GM12878 (cell line): ENCODE data around the gene SNRPA. TPM values are rescaled to one million over a fixed set of nuclear protein-coding genes. Genes with fewer than 3 reads are reported as not detected.

ENCODE experiments used
- ATAC-seq: fragments of 200-7000 bp; cut with Tn5 transposase; 3 replicates; pipeline ENCODE4 v1.9.1; 2020; ENCODE audit warnings: mild to moderate bottlenecking, moderate library complexity
- BruUV-seq: library from RNA; stranded (reverse); fragments of 400-500 nt; replicated peaks from 2 replicates; lab custom pipeline; 2021; lab: Mats Ljungman, UMichigan
- CTCF ChIA-PET: fragments of 300-600 bp; sonication (Branson Sonifier 250); formaldehyde crosslinking; extraction: SDS; loops from one replicate; lab custom pipeline; 2021; ENCODE audit warnings: inconsistent platforms; lab: Yijun Ruan, JAX
- POLR2A ChIA-PET: fragments of 350-600 bp; formaldehyde crosslinking; extraction: SDS; loops from one replicate; lab custom pipeline; 2021; ENCODE audit warnings: inconsistent platforms; lab: Charles Lee
- RAD21 ChIA-PET: fragments of 300-600 bp; sonication (Branson Sonifier 250); formaldehyde crosslinking; loops from one replicate; lab custom pipeline; 2023; ENCODE audit warnings: antibody characterized with exemption; ENCODE audit not compliant: unreplicated experiment; lab: Charles Lee
- SMC1A ChIA-PET: fragments of 300-600 bp; sonication (Branson Sonifier 250); formaldehyde crosslinking; loops from one replicate; lab custom pipeline; 2023; ENCODE audit not compliant: unreplicated experiment, uncharacterized antibody; lab: Charles Lee
- DNase-seq: peaks from one replicate; pipeline ENCODE4 v3.0.0-alpha.2; 2011; ENCODE audit warnings: low read depth, low spot score
- FAIRE-seq: peaks from 3 replicates; lab custom pipeline; 2011; peaks lifted over from hg19 to GRCh38; lab: Jason Lieb, UNC
- H2AFZ ChIP-seq: 2 replicates; pipeline ENCODE4 v1.6.0; 2011; ENCODE audit warnings: low read depth, low read length, control low read depth; ENCODE audit not compliant: control insufficient read depth
- H3K27ac ChIP-seq: 2 replicates; pipeline ENCODE4 v1.5.1; 2011; ENCODE audit warnings: control low read depth; ENCODE audit not compliant: control insufficient read depth, insufficient read depth
- H3K27me3 ChIP-seq, 2 experiments: replicated peaks in 1 of 2; 2 replicates each; pipeline versions ENCODE4 v1.6.0 to v1.6.1; 2011; ENCODE audit warnings: low read length in 1 of 2; ENCODE audit not compliant: control insufficient read depth in 2 of 2, insufficient read depth in 2 of 2
- H3K36me3 ChIP-seq, 2 experiments: 2 replicates each; pipeline ENCODE4 v1.5.1; 2011; ENCODE audit warnings: low read length in 1 of 2; ENCODE audit not compliant: control insufficient read depth in 2 of 2, insufficient read depth in 2 of 2
- H3K4me1 ChIP-seq: 2 replicates; pipeline ENCODE4 v1.6.1; 2011; ENCODE audit warnings: mild to moderate bottlenecking, low read length, moderate library complexity, mixed read lengths; ENCODE audit not compliant: control insufficient read depth, insufficient read depth
- H3K4me2 ChIP-seq: 2 replicates; pipeline ENCODE4 v1.6.0; 2011; ENCODE audit warnings: control low read depth; ENCODE audit not compliant: control insufficient read depth, insufficient read depth
- H3K4me3 ChIP-seq: fragments of 200-600 bp; sonication (generic); 2 replicates; pipeline ENCODE4 v1.5.1; 2016
- H3K79me2 ChIP-seq: 2 replicates; pipeline ENCODE4 v1.6.0; 2011; ENCODE audit warnings: low read length; ENCODE audit not compliant: control insufficient read depth, insufficient read depth
- H3K9ac ChIP-seq: 2 replicates; pipeline ENCODE4 v1.8.0; 2011; ENCODE audit warnings: low read length, control low read depth, mixed read lengths; ENCODE audit not compliant: control insufficient read depth, insufficient read depth
- H3K9me3 ChIP-seq: replicated peaks from 3 replicates; pipeline ENCODE4 v1.5.1; 2011; ENCODE audit warnings: mild to moderate bottlenecking, low read length; ENCODE audit not compliant: control insufficient read depth, insufficient read depth
- H4K20me1 ChIP-seq: 2 replicates; pipeline ENCODE4 v1.6.0; 2011; ENCODE audit not compliant: control insufficient read depth, insufficient read depth
- ATF7 ChIP-seq: fragments of 450-650 bp; IDR thresholded peaks from 2 replicates; pipeline ENCODE4 v1.6.1; 2016; ENCODE audit warnings: low read depth, mild to moderate bottlenecking
- CBX5 ChIP-seq: sonication (generic); IDR thresholded peaks from 2 replicates; pipeline ENCODE4 v1.6.1; 2016; ENCODE audit warnings: low read depth, moderate library complexity, mild to moderate bottlenecking, inconsistent platforms
- CEBPB ChIP-seq, 2 experiments: fragments of 150-350 bp in 1 of 2; IDR thresholded peaks; 2 replicates each; pipeline ENCODE4 v1.6.1; 2012 to 2014; ENCODE audit warnings: low read depth in 2 of 2, low read length in 2 of 2, borderline replicate concordance in 1 of 2, inconsistent platforms in 1 of 2
- CHD4 ChIP-seq: fragments of 200-600 bp; sonication (generic); IDR thresholded peaks from 2 replicates; pipeline ENCODE4 v1.6.1; 2016; ENCODE audit warnings: mild to moderate bottlenecking
- KDM1A ChIP-seq: fragments of 200-600 bp; sonication (generic); IDR thresholded peaks from 2 replicates; pipeline ENCODE4 v1.6.1; 2016; ENCODE audit warnings: borderline replicate concordance
- MEF2A ChIP-seq: IDR thresholded peaks from 2 replicates; pipeline ENCODE4 v1.6.1; 2011; ENCODE audit warnings: low read depth, mild to moderate bottlenecking, low read length, moderate library complexity; ENCODE audit not compliant: insufficient read depth
- MXI1 ChIP-seq: fragments of 150-350 bp; IDR thresholded peaks from 2 replicates; pipeline ENCODE4 v1.6.1; 2011; ENCODE audit warnings: low read depth, mild to moderate bottlenecking, inconsistent platforms, low read length, improper control_type of control experiment
- MYC ChIP-seq: IDR thresholded peaks from 2 replicates; pipeline ENCODE4 v1.6.1; 2011; ENCODE audit warnings: mild to moderate bottlenecking, low read length, moderate library complexity, inconsistent platforms; ENCODE audit not compliant: insufficient read depth, insufficient replicate concordance, insufficient read length, severe bottlenecking
- NFYA ChIP-seq: IDR thresholded peaks from 2 replicates; pipeline ENCODE4 v1.6.1; 2011; ENCODE audit warnings: low read depth, mild to moderate bottlenecking, low read length, improper control_type of control experiment, borderline replicate concordance
- PAX8 ChIP-seq: fragments of 450-650 bp; IDR thresholded peaks from 2 replicates; pipeline ENCODE4 v1.6.1; 2017; ENCODE audit warnings: mild to moderate bottlenecking, moderate library complexity
- POLR2A ChIP-seq: IDR thresholded peaks from 2 replicates; pipeline ENCODE4 v1.6.1; 2011; ENCODE audit warnings: low read depth, mild to moderate bottlenecking, low read length
- SPI1 ChIP-seq: IDR thresholded peaks from 2 replicates; pipeline ENCODE4 v1.6.1; 2011; ENCODE audit warnings: low read depth, mild to moderate bottlenecking, low read length, moderate library complexity, borderline replicate concordance; ENCODE audit not compliant: insufficient read depth
- SREBF1 ChIP-seq: IDR thresholded peaks from 2 replicates; pipeline ENCODE4 v1.6.1; 2012; ENCODE audit warnings: mild to moderate bottlenecking, low read length
- SUZ12 ChIP-seq: fragments of 200-600 bp; sonication (generic); IDR thresholded peaks from one replicate; pipeline ENCODE4 v1.6.1; 2018; ENCODE audit warnings: antibody characterized with exemption, mild to moderate bottlenecking; ENCODE audit not compliant: unreplicated experiment
- ZZZ3 ChIP-seq: IDR thresholded peaks from 2 replicates; pipeline ENCODE4 v1.6.1; 2011; ENCODE audit warnings: low read depth; ENCODE audit not compliant: control insufficient read depth, insufficient read length
- WGBS: methylation state at CpG from one replicate; pipeline ENCODE4 v1.1.6; 2016; ENCODE audit warnings: low lambda C conversion rate; ENCODE audit not compliant: insufficient replicate concordance, insufficient coverage; ENCODE audit errors: missing lambda C conversion rate; 5-methylcytosine and 5-hydroxymethylcytosine counted together
- in situ Hi-C: fragments of 300-500 bp; cut with MboI; formaldehyde crosslinking; loops from 9 replicates; pipeline ENCODE4 v1.14.3; 2018; ENCODE audit warnings: mixed read lengths
- intact Hi-C: fragments of 100-400 bp; cut with micrococcal nuclease; formaldehyde crosslinking; loops from one replicate; pipeline ENCODE4 v1.14.2; 2022; ENCODE audit not compliant: unreplicated experiment
- polyA plus RNA-seq, 11 experiments: library from polyadenylated mRNA; depleted of rRNA in 4 of 11; unstranded in 6 of 11; stranded (reverse) in 5 of 11; fragments of >200 nt; fragmentation: Nextera tagmentation in 4 of 11; fragmentation: Illumina TruSeq in 1 of 11; extraction: Ambion mirVana in 4 of 11; extraction: Trizol in 1 of 11; gene quantifications; 1 replicate in 1 of 11; 2 replicates in 10 of 11; pipeline versions ENCODE4 v1.2.1 to v1.2.3, GENCODE V29; 2011 to 2016; ENCODE audit warnings: inconsistent platforms in 2 of 11, missing spikeins in 2 of 11, low read depth in 1 of 11
- total RNA-seq, 4 experiments: library from RNA; depleted of rRNA in 3 of 4; stranded (reverse); fragments of >200 nt in 3 of 4; fragmentation: Illumina TruSeq in 1 of 4; extraction: Trizol in 1 of 4; gene quantifications; 2 replicates each; pipeline versions ENCODE4 v1.2.1 to v1.2.3, GENCODE V29; 2013 to 2021
- TF ChIP-seq, protein P1 (sequence below): fragments of 450-650 bp; IDR thresholded peaks from 2 replicates; pipeline ENCODE4 v1.6.1; 2017; ENCODE audit warnings: mild to moderate bottlenecking, moderate library complexity
- TF ChIP-seq, protein P2 (sequence below): fragments of 450-650 bp; IDR thresholded peaks from 2 replicates; pipeline ENCODE4 v1.6.1; 2017; ENCODE audit warnings: mild to moderate bottlenecking, low read depth, inconsistent platforms; ENCODE audit not compliant: poor library complexity, severe bottlenecking

SNRPA gene
- total and polyA plus RNA-seq, 10 of the 15 experiments (the other 5 are each of a cell fraction or from before 2014, with no cell fraction given) = 14.8 to 299 (median 202) TPM

DNA sequence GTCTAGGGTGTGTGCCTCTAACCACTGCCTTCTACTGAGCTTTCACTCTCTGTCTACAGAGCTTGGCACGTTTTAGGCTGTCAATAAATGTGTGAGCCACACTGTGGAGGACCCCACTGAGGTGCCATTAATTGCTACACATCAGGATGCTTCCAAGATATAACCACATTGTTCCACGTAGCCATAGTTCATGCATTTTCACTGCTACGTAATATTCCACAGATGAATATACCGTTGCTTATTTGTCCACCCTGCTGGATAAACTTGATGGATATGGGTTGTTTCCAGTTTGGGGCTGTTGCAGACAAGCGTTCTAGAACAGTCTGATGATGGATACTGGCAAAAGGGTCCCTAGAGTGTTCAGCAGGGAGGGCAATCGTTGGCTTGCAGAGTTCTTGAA lies 49.2 kb upstream of the SNRPA start:
- Histone ChIP-seq H3K9ac (no peak overlapping the region), H3K27ac (no peak overlapping the region), H3K9me3 (no peaks in the 10 kb centered on the region), H4K20me1 (no peaks in the 10 kb centered on the region), H2AFZ (no peak overlapping the region), H3K79me2 (no peaks in the 10 kb centered on the region), H3K4me3 (no peak overlapping the region), H3K4me2 (no peak overlapping the region), H3K4me1 (no peaks in the 10 kb centered on the region), H3K27me3 (no peaks in the 10 kb centered on the region), H3K36me3 (peaks cover 3 to 6% of the 10 kb centered on the region in 2 experiments)
- no peak for DNase-seq
- ChIA-PET POLR2A (interaction anchor here (0.6 kb wide), 2 partner anchors 30 to 53 kb away, joined by 6 to 11 read pairs; no protein-coding TSS in a partner anchor), SMC1A (no interaction called here), RAD21 (no interaction called here), CTCF (no interaction called here)
- WGBS = 87% methylated on average over 6 of the region's 6 CpGs
- TF ChIP-seq MEF2A (no peak), ATF7 (no peak), CBX5 (no peak), CEBPB (IDR thresholded peaks at IDR 0.05; ENCODE audit: borderline replicate concordance in 1 of 2, low read depth in 2 of 2, low read length in 2 of 2) (no peak), NFYA (no peak), KDM1A (no peak), SREBF1 (no peak), SPI1 (no peak), POLR2A (no peak), CHD4 (no peak), MYC (no peak), SUZ12 (no peak), ZZZ3 (no peak), MXI1 (no peak), PAX8 (no peak)
- TF ChIP-seq, protein P1, sequence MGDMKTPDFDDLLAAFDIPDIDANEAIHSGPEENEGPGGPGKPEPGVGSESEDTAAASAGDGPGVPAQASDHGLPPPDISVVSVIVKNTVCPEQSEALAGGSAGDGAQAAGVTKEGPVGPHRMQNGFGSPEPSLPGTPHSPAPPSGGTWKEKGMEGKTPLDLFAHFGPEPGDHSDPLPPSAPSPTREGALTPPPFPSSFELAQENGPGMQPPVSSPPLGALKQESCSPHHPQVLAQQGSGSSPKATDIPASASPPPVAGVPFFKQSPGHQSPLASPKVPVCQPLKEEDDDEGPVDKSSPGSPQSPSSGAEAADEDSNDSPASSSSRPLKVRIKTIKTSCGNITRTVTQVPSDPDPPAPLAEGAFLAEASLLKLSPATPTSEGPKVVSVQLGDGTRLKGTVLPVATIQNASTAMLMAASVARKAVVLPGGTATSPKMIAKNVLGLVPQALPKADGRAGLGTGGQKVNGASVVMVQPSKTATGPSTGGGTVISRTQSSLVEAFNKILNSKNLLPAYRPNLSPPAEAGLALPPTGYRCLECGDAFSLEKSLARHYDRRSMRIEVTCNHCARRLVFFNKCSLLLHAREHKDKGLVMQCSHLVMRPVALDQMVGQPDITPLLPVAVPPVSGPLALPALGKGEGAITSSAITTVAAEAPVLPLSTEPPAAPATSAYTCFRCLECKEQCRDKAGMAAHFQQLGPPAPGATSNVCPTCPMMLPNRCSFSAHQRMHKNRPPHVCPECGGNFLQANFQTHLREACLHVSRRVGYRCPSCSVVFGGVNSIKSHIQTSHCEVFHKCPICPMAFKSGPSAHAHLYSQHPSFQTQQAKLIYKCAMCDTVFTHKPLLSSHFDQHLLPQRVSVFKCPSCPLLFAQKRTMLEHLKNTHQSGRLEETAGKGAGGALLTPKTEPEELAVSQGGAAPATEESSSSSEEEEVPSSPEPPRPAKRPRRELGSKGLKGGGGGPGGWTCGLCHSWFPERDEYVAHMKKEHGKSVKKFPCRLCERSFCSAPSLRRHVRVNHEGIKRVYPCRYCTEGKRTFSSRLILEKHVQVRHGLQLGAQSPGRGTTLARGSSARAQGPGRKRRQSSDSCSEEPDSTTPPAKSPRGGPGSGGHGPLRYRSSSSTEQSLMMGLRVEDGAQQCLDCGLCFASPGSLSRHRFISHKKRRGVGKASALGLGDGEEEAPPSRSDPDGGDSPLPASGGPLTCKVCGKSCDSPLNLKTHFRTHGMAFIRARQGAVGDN = no peak
- TF ChIP-seq, protein P2, sequence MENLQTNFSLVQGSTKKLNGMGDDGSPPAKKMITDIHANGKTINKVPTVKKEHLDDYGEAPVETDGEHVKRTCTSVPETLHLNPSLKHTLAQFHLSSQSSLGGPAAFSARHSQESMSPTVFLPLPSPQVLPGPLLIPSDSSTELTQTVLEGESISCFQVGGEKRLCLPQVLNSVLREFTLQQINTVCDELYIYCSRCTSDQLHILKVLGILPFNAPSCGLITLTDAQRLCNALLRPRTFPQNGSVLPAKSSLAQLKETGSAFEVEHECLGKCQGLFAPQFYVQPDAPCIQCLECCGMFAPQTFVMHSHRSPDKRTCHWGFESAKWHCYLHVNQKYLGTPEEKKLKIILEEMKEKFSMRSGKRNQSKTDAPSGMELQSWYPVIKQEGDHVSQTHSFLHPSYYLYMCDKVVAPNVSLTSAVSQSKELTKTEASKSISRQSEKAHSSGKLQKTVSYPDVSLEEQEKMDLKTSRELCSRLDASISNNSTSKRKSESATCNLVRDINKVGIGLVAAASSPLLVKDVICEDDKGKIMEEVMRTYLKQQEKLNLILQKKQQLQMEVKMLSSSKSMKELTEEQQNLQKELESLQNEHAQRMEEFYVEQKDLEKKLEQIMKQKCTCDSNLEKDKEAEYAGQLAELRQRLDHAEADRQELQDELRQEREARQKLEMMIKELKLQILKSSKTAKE = no peak
- in situ Hi-C loops = no loop called here
- intact Hi-C loops = no loop called here
- ATAC-seq = no peak
- no peak for FAIRE-seq
- no TSS peak for BruUV-seq
